ENCODE data around the gene RADX.

GRCh38 chrX:106725931-106726330 lies 114.2 kb downstream of the RADX start:
- TF ChIP-seq CTCF (conservative IDR thresholded peaks at IDR 0.05) (no peak), EZH2 (IDR thresholded peaks at IDR 0.05; ENCODE audit: low read depth) (no peak)

All from PC-9 (cell line).